K562 (cell line): ENCODE measurements around the gene UBA7. TPM values are rescaled to one million over a fixed set of nuclear protein-coding genes. Genes with fewer than 3 reads are reported as not detected.

ENCODE experiments used
- ATAC-seq: fragments of 200-7000 bp; cut with Tn5 transposase; 3 replicates; pipeline ENCODE4 v1.9.1; 2020; ENCODE audit warnings: moderate library complexity
- BruUV-seq: library from RNA; stranded (reverse); fragments of 400-500 nt; replicated peaks from 2 replicates; lab custom pipeline; 2021; lab: Mats Ljungman, UMichigan
- CTCF ChIA-PET: fragments of 300-600 bp; formaldehyde crosslinking; extraction: SDS; loops from one replicate; lab custom pipeline; 2021; ENCODE audit warnings: low intra/inter-chr PET ratio; lab: Yijun Ruan, JAX
- POLR2A ChIA-PET: fragments of 300-600, 350-650 bp; sonication (Branson Sonifier 250); formaldehyde crosslinking; extraction: SDS; loops from one replicate; lab custom pipeline; 2021; ENCODE audit warnings: antibody characterized with exemption, inconsistent platforms; lab: Yijun Ruan, JAX
- DNase-seq, 4 experiments: peaks; one replicate each; pipeline versions ENCODE4 v3.0.0 to v3.0.0-alpha.2; 2011 to 2018; ENCODE audit warnings: low spot score in 3 of 4, mixed read lengths in 3 of 4; ENCODE audit errors: extremely low read depth in 1 of 4
- FAIRE-seq: peaks from 2 replicates; lab custom pipeline; 2011; peaks lifted over from hg19 to GRCh38; lab: Jason Lieb, UNC
- H2AFZ ChIP-seq: 2 replicates; pipeline ENCODE4 v1.6.0; 2011; ENCODE audit warnings: low read depth, low read length, control low read depth, inconsistent platforms
- H3K27ac ChIP-seq: fragments of 200-600 bp; 3 replicates; pipeline ENCODE4 v1.8.0; 2011; ENCODE audit warnings: low read depth, mild to moderate bottlenecking, control low read depth, inconsistent platforms, low read length, moderate library complexity, mixed read lengths; ENCODE audit errors: extremely low read depth
- H3K27me3 ChIP-seq, 2 experiments: fragments of 300-600 bp in 1 of 2; 2 replicates in 1 of 2; 3 replicates in 1 of 2; pipeline versions ENCODE4 v1.6.0 to v1.8.0; 2011; ENCODE audit warnings: inconsistent platforms in 2 of 2, low read length in 2 of 2, mild to moderate bottlenecking in 1 of 2, mixed read lengths in 1 of 2, moderate library complexity in 1 of 2; ENCODE audit not compliant: control insufficient read depth in 2 of 2, insufficient read depth in 2 of 2
- H3K36me3 ChIP-seq: fragments of 300-600 bp; 3 replicates; pipeline ENCODE4 v1.8.0; 2011; ENCODE audit warnings: mild to moderate bottlenecking, low read length, inconsistent platforms; ENCODE audit not compliant: control insufficient read depth, insufficient read depth
- H3K4me1 ChIP-seq, 2 experiments: fragments of 200-600 bp in 1 of 2; replicated peaks in 1 of 2; 2 replicates in 1 of 2; 3 replicates in 1 of 2; pipeline versions ENCODE4 v1.5.1 to v1.8.0; 2011; ENCODE audit warnings: inconsistent platforms in 2 of 2, low read length in 2 of 2, mild to moderate bottlenecking in 1 of 2, mixed read lengths in 1 of 2, moderate library complexity in 1 of 2; ENCODE audit not compliant: control insufficient read depth in 2 of 2, insufficient read depth in 2 of 2
- H3K4me2 ChIP-seq: 2 replicates; pipeline ENCODE4 v1.6.1; 2011; ENCODE audit warnings: low read length, control low read depth, inconsistent platforms, mixed read lengths; ENCODE audit not compliant: insufficient read depth
- H3K4me3 ChIP-seq: fragments of 200-600 bp; sonication (generic), shearing (Covaris generic); 2 replicates; pipeline ENCODE4 v1.5.1; 2016; ENCODE audit warnings: control low read depth, inconsistent platforms
- H3K79me2 ChIP-seq: fragments of 200-600 bp; 3 replicates; pipeline ENCODE4 v1.8.0; 2011; ENCODE audit warnings: low read length, inconsistent platforms; ENCODE audit not compliant: control insufficient read depth, insufficient read depth
- H3K9ac ChIP-seq, 2 experiments: 2 replicates each; pipeline versions ENCODE4 v1.6.0 to v1.6.1; 2011; ENCODE audit warnings: low read depth in 2 of 2, low read length in 2 of 2, control low read depth in 1 of 2, inconsistent platforms in 1 of 2, mild to moderate bottlenecking in 1 of 2, mixed read lengths in 1 of 2; ENCODE audit not compliant: insufficient read depth in 1 of 2
- H3K9me1 ChIP-seq: one replicate; pipeline ENCODE4 v1.6.0; 2011; ENCODE audit warnings: inconsistent platforms, mild to moderate bottlenecking, low read length, moderate library complexity; ENCODE audit not compliant: control insufficient read depth, insufficient read depth
- H3K9me3 ChIP-seq: replicated peaks from 2 replicates; pipeline ENCODE4 v1.5.1; 2011; ENCODE audit warnings: low read depth, low read length, inconsistent platforms; ENCODE audit not compliant: control insufficient read depth, insufficient read depth
- H4K20me1 ChIP-seq: replicated peaks from 2 replicates; pipeline ENCODE4 v1.6.1; 2011; ENCODE audit warnings: low read length, inconsistent platforms, mixed read lengths; ENCODE audit not compliant: control insufficient read depth, insufficient read depth
- CREM ChIP-seq: IDR thresholded peaks from 2 replicates; pipeline ENCODE4 v1.6.1; 2014; ENCODE audit warnings: antibody characterized with exemption, low read depth
- GABPA ChIP-seq: fragments of 200-800 bp; sonication (Bioruptor generic); conservative IDR thresholded peaks from 2 replicates; pipeline ENCODE4 v1.6.1; 2016; ENCODE audit warnings: low read depth, missing genetic modification characterization, missing compliant biosample characterization
- HDAC6 ChIP-seq: IDR thresholded peaks from 2 replicates; pipeline ENCODE4 v1.6.1; 2012; ENCODE audit warnings: low read depth, mild to moderate bottlenecking, control low read depth, inconsistent platforms, low read length, moderate library complexity
- NFE2L1 ChIP-seq: fragments of 450-650 bp; IDR thresholded peaks from 2 replicates; pipeline ENCODE4 v1.6.1; 2016; ENCODE audit warnings: missing genetic modification characterization, low read depth, mild to moderate bottlenecking, missing compliant biosample characterization, moderate library complexity, borderline replicate concordance
- RBM25 ChIP-seq: fragments of 200-400 bp; formaldehyde crosslinking; IDR thresholded peaks from 2 replicates; pipeline ENCODE4 v1.6.1; 2018; ENCODE audit warnings: low read length, low read depth, moderate library complexity; ENCODE audit not compliant: severe bottlenecking
- TEAD2 ChIP-seq: fragments of 450-650 bp; IDR thresholded peaks from 2 replicates; pipeline ENCODE4 v1.6.1; 2016; ENCODE audit warnings: missing genetic modification characterization, control low read depth, missing compliant biosample characterization
- ZNF830 ChIP-seq: fragments of 250-450 bp; sonication (Bioruptor Pico); IDR thresholded peaks from 2 replicates; pipeline ENCODE4 v1.5.0; 2021; ENCODE audit warnings: mild to moderate bottlenecking
- WGBS: fragments of 100-300 bp; shearing (Covaris generic); methylation state at CpG from one replicate; pipeline ENCODE4 v1.1.6; 2016; ENCODE audit warnings: low coverage, mixed read lengths; ENCODE audit not compliant: insufficient coverage; ENCODE audit errors: missing lambda C conversion rate; 5-methylcytosine and 5-hydroxymethylcytosine counted together
- in situ Hi-C: fragments of 300-500 bp; cut with MboI; formaldehyde crosslinking; loops from 4 replicates; pipeline ENCODE4 v1.15.0; 2018; ENCODE audit warnings: inconsistent platforms, mixed read lengths
- intact Hi-C: fragments of 100-400 bp; cut with micrococcal nuclease; formaldehyde crosslinking; loops from 2 replicates; pipeline ENCODE4 v1.14.2; 2022
- polyA plus RNA-seq, 8 experiments: library from polyadenylated mRNA; depleted of rRNA in 4 of 8; stranded (reverse) in 5 of 8; unstranded in 3 of 8; fragments of >200 nt; fragmentation: Nextera tagmentation in 2 of 8; fragmentation: Illumina TruSeq in 1 of 8; extraction: Ambion mirVana in 2 of 8; extraction: Trizol in 1 of 8; gene quantifications; 2 replicates each; pipeline versions ENCODE4 v1.2.1 to v1.2.3, GENCODE V29; 2011 to 2014; ENCODE audit warnings: inconsistent platforms in 1 of 8, missing spikeins in 1 of 8
- total RNA-seq, 7 experiments: library from RNA; depleted of rRNA in 6 of 7; stranded (reverse); fragments of >200 nt in 6 of 7; fragmentation: Illumina TruSeq in 2 of 7; extraction: Trizol in 2 of 7; gene quantifications; 2 replicates each; pipeline versions ENCODE4 v1.2.1 to v1.2.3, GENCODE V29; 2011 to 2021; ENCODE audit warnings: low replicate concordance in 1 of 7
- TF ChIP-seq, protein P1 (sequence below): fragments of 450-650 bp; IDR thresholded peaks from 2 replicates; pipeline ENCODE4 v1.6.1; 2018; ENCODE audit warnings: mild to moderate bottlenecking, low read depth; ENCODE audit not compliant: partially characterized antibody
- TF ChIP-seq, protein P2 (sequence below): fragments of 450-650 bp; IDR thresholded peaks from 2 replicates; pipeline ENCODE4 v1.6.1; 2016
- TF ChIP-seq, protein P3 (sequence below): fragments of 250-450 bp; sonication (Bioruptor Pico); IDR thresholded peaks from 2 replicates; pipeline ENCODE4 v1.5.0; 2021; ENCODE audit warnings: mild to moderate bottlenecking, borderline replicate concordance

UBA7 gene
- total and polyA plus RNA-seq, 9 of the 15 experiments (the other 6 are each of a cell fraction or from before 2014, with no cell fraction given): 0.17 to 3.3 (median 2.0) TPM

DNA sequence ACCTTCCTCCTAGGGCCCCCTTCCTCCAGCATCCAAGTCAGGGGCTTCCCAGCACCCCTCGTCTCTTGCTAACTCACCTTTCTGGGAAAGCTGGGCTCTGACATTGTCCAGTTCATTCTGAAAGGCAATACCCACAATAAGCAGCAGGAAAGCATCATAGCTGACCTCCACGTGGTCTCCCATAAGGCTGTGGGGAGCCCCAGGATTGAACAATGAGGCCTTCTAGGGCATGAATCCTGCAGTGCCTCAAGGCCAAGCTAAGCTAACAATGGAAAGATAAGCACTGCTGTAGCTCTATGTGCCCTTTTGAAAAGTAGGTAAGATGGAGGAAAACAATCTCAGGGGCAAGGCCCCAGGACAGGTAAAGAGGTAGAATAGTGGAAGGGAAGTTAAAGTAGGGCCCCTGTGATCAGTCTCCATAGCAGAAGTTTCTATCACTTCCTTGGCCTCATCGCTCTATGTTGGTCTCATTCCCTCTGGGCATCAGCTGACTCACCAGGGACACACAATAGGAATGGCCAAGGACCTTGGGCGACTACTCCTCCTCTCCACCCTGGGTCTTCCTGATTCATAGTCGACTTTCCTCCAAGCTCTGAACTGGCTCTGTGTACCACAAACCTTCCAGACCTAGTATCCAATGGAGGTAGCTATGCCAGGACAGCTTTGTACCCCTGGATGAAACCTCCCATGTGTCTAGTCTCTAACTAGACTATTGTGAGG, 30.9 kb upstream of the UBA7 start (continued):
- TF ChIP-seq, protein P1, sequence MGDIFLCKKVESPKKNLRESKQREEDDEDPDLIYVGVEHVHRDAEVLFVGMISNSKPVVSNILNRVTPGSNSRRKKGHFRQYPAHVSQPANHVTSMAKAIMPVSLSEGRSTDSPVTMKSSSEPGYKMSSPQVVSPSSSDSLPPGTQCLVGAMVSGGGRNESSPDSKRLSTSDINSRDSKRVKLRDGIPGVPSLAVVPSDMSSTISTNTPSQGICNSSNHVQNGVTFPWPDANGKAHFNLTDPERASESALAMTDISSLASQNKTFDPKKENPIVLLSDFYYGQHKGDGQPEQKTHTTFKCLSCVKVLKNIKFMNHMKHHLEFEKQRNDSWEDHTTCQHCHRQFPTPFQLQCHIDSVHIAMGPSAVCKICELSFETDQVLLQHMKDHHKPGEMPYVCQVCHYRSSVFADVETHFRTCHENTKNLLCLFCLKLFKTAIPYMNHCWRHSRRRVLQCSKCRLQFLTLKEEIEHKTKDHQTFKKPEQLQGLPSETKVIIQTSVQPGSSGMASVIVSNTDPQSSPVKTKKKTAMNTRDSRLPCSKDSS: no peak
- TF ChIP-seq RBM25 (no peak), NFE2L1 (tag) (no peak), TEAD2 (tag) (no peak)

DNA sequence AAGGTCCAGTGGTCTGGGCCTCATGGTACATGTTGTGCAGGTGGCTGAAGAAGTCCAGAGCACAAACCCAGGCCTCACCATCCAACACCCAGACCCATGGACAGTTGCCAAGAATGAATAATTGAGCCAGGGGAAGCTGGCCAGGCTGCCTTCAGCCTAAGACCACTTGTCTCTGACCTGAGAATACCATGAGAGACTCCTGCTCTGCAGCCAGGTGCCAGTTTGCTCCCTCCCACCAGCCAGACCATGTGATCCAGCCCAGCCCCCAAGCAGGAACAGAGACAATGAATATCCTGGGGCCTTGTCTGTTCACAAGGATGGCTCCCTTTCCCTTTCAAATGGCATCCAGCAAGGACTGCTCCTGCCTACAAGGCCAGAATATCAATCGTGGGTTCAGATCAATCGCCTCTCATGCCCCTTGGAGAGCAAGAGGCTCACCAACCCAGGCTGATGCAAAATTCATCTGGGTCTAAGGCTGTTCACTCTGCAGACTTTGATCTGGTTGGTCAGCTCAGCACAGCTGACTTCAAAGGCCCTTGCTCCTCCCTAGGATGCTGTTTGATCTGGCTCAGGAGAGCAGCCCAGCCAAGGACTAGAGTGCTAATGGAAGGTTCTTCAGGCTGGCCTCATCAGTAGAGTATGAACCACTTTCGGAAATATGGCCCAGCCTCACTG, 29.2 kb upstream of the UBA7 start:
- Histone ChIP-seq H3K4me1 (no peaks in the 10 kb centered on the region; a peak in 1 of 5 replicates), H3K9ac (no peak overlapping the region), H3K27ac (no peak overlapping the region; the same call in 2 of the 3 replicates), H3K4me2 (no peak overlapping the region), H3K79me2 (no peaks in the 10 kb centered on the region), H3K36me3 (peaks cover 71% of the 10 kb centered on the region), H4K20me1 (no peaks in the 10 kb centered on the region), H3K9me3 (no peaks in the 10 kb centered on the region), H3K27me3 (no peaks in the 10 kb centered on the region), H3K9me1 (no peaks in the 10 kb centered on the region), H3K4me3 (no peak overlapping the region), H2AFZ (no peak overlapping the region)
- intact Hi-C loops (no loop called here), in situ Hi-C loops (loop anchor here (5.0 kb wide), 1 partner anchor 141 kb away; no protein-coding TSS in a partner anchor)
- CTCF ChIA-PET: no interaction called here
- BruUV-seq: no TSS peak
- ATAC-seq: no peak
- 70% methylated on average over 3 of the region's 3 CpGs for WGBS
- POLR2A ChIA-PET: interaction anchor here (0.7 kb wide), 1 partner anchor 19 kb away, joined by 5 read pairs; no protein-coding TSS in a partner anchor
- DNase-seq: no peak
- FAIRE-seq: no peak
- TF ChIP-seq, protein P2, sequence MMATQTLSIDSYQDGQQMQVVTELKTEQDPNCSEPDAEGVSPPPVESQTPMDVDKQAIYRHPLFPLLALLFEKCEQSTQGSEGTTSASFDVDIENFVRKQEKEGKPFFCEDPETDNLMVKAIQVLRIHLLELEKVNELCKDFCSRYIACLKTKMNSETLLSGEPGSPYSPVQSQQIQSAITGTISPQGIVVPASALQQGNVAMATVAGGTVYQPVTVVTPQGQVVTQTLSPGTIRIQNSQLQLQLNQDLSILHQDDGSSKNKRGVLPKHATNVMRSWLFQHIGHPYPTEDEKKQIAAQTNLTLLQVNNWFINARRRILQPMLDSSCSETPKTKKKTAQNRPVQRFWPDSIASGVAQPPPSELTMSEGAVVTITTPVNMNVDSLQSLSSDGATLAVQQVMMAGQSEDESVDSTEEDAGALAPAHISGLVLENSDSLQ: no peak
- TF ChIP-seq, protein P3, sequence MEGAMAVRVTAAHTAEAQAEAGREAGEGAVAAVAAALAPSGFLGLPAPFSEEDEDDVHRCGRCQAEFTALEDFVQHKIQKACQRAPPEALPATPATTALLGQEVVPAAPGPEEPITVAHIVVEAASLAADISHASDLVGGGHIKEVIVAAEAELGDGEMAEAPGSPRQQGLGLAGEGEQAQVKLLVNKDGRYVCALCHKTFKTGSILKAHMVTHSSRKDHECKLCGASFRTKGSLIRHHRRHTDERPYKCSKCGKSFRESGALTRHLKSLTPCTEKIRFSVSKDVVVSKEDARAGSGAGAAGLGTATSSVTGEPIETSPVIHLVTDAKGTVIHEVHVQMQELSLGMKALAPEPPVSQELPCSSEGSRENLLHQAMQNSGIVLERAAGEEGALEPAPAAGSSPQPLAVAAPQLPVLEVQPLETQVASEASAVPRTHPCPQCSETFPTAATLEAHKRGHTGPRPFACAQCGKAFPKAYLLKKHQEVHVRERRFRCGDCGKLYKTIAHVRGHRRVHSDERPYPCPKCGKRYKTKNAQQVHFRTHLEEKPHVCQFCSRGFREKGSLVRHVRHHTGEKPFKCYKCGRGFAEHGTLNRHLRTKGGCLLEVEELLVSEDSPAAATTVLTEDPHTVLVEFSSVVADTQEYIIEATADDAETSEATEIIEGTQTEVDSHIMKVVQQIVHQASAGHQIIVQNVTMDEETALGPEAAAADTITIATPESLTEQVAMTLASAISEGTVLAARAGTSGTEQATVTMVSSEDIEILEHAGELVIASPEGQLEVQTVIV (CRISPR knock-in tag): no peak
- TF ChIP-seq ZNF830 (CRISPR knock-in tag) (no peak), HDAC6 (no peak), CREM (no peak), GABPA (no peak)
